ENCODE measurements around the gene TELO2.

- no peak for TF ChIP-seq CTCF (conservative IDR thresholded peaks at IDR 0.05 in 1 of 2, IDR thresholded peaks at IDR 0.05 in 1 of 2; ENCODE audit: low read depth in 1 of 2, low read length in 2 of 2)
- no peak for TF ChIP-seq EZH2 (IDR thresholded peaks at IDR 0.05; ENCODE audit: low read length, missing control alignments)
Measured at GRCh38 chr16:1458336-1458976, 34.7 kb upstream of the TELO2 start.
